Stimulated activated CD4-positive, alpha-beta T cell treated with anti-CD3 and anti-CD28 coated beads, Interleukin-12 subunit alpha, Interleukin-12 subunit beta, amount 100 ng/mL, for 4 hours (primary cell): ENCODE measurements around the gene NECTIN1.

Experiments used
- DNase-seq: peaks from one replicate; pipeline ENCODE4 v3.0.0-alpha.2; 2020

The NECTIN1 gene

GRCh38 chr11:119639642-119640205 is 89.3 kb downstream of the NECTIN1 start:
- no peak for DNase-seq

- DNase-seq = no peak
Observed at GRCh38 chr11:119638851-119639250, 90.1 kb downstream of the NECTIN1 start.

GRCh38 chr11:119637481-119637880 is 91.5 kb downstream of the NECTIN1 start:
- no peak for DNase-seq

- no peak for DNase-seq
Observed at GRCh38 chr11:119635776-119636175, 93.2 kb downstream of the NECTIN1 start.

GRCh38 chr11:119635041-119635740 is 93.8 kb downstream of the NECTIN1 start:
- no peak for DNase-seq

- DNase-seq = no peak
Observed at GRCh38 chr11:119634301-119634700, 94.7 kb downstream of the NECTIN1 start.

GRCh38 chr11:119629834-119630624 is 99.0 kb downstream of the NECTIN1 start:
- DNase-seq = no peak

- no peak for DNase-seq
Observed at GRCh38 chr11:119629085-119629484, 99.9 kb downstream of the NECTIN1 start.

GRCh38 chr11:119627286-119627685 is 101.7 kb downstream of the NECTIN1 start:
- DNase-seq = no peak

GRCh38 chr11:119626871-119627270 is 102.1 kb downstream of the NECTIN1 start:
- DNase-seq = no peak

GRCh38 chr11:119626197-119626841 is 102.7 kb downstream of the NECTIN1 start:
- no peak for DNase-seq

GRCh38 chr11:119625206-119625978 is 103.6 kb downstream of the NECTIN1 start:
- DNase-seq = no peak

- DNase-seq = no peak
Observed at GRCh38 chr11:119624629-119625028, 104.4 kb downstream of the NECTIN1 start.

GRCh38 chr11:119624102-119624615 is 104.8 kb downstream of the NECTIN1 start:
- DNase-seq = no peak

GRCh38 chr11:119623682-119624081 is 105.3 kb downstream of the NECTIN1 start:
- no peak for DNase-seq

- no peak for DNase-seq
Observed at GRCh38 chr11:119622454-119623143, 106.4 kb downstream of the NECTIN1 start.

- DNase-seq = no peak
Observed at GRCh38 chr11:119619665-119620064, 109.3 kb downstream of the NECTIN1 start.

- DNase-seq = no peak
Observed at GRCh38 chr11:119618208-119618909, 110.6 kb downstream of the NECTIN1 start.

- no peak for DNase-seq
Observed at GRCh38 chr11:119617340-119617713, 111.7 kb downstream of the NECTIN1 start.

- no peak for DNase-seq
Observed at GRCh38 chr11:119616586-119617339, 112.2 kb downstream of the NECTIN1 start.

- no peak for DNase-seq
Observed at GRCh38 chr11:119615882-119616196, 113.2 kb downstream of the NECTIN1 start.
